Type B pancreatic cell (in vitro differentiated cells): ENCODE measurements around the gene AGPS. TPM values are rescaled to one million over a fixed set of nuclear protein-coding genes. Genes with fewer than 3 reads are reported as not detected.
"Not testable (repeated sequence)": the region's sequence is repeated elsewhere in the genome, so short reads cannot be mapped to it uniquely, and the experiment has no call there.

Experiments used
- DNase-seq: peaks from one replicate; pipeline ENCODE4 v3.0.0; 2021; ENCODE audit warnings: mixed read lengths; ENCODE audit not compliant: unreplicated experiment; ENCODE audit errors: extremely low spot score
- H3K27ac Mint-ChIP-seq: 2 replicates; pipeline ENCODE4 v1.8.0; 2021; ENCODE audit warnings: mild to moderate bottlenecking, mixed read lengths
- H3K27me3 Mint-ChIP-seq: 2 replicates; pipeline ENCODE4 v1.8.0; 2021; ENCODE audit warnings: mixed read lengths
- H3K36me3 Mint-ChIP-seq: 2 replicates; pipeline ENCODE4 v1.8.0; 2021; ENCODE audit warnings: mixed read lengths
- H3K4me1 Mint-ChIP-seq: one replicate; pipeline ENCODE4 v1.8.0; 2021; ENCODE audit warnings: mixed read lengths; ENCODE audit not compliant: unreplicated experiment
- H3K4me3 Mint-ChIP-seq: 2 replicates; pipeline ENCODE4 v1.8.0; 2021; ENCODE audit warnings: mild to moderate bottlenecking, mixed read lengths
- H3K9me3 Mint-ChIP-seq: 2 replicates; pipeline ENCODE4 v1.8.0; 2021; ENCODE audit warnings: mixed read lengths
- CTCF ChIP-seq: fragments of 200-600 bp; sonication (generic); conservative IDR thresholded peaks from 2 replicates; pipeline ENCODE4 v1.5.0; 2021; ENCODE audit warnings: antibody characterized with exemption, mild to moderate bottlenecking
- total RNA-seq: library from RNA; stranded (reverse); gene quantifications from 2 replicates; pipeline ENCODE4 v1.2.1, GENCODE V29; 2021; ENCODE audit warnings: low replicate concordance

Gene AGPS
- total RNA-seq, 1 donor from 2014 or later = 52.1 TPM

- H3K27me3 Mint-ChIP-seq = no peaks in the 10 kb centered on the region
- peaks cover 12% of the 10 kb centered on the region for H3K36me3 Mint-ChIP-seq
- H3K4me1 Mint-ChIP-seq = peaks cover 12% of the 10 kb centered on the region
- no peak for TF ChIP-seq CTCF
- H3K4me3 Mint-ChIP-seq = no peak overlapping the region
- H3K27ac Mint-ChIP-seq = no peak overlapping the region
- no peak for DNase-seq
- no peaks in the 10 kb centered on the region for H3K9me3 Mint-ChIP-seq
These were observed 21.1 kb downstream of the AGPS start for GRCh38 chr2:177413703-177414102.

- no peak for DNase-seq
- no peaks in the 10 kb centered on the region for H3K9me3 Mint-ChIP-seq
- no peak overlapping the region for H3K27ac Mint-ChIP-seq
- H3K4me3 Mint-ChIP-seq = no peak overlapping the region
- H3K36me3 Mint-ChIP-seq = peaks cover 10% of the 10 kb centered on the region
- H3K27me3 Mint-ChIP-seq = no peaks in the 10 kb centered on the region
- no peak for TF ChIP-seq CTCF
- peaks cover 22% of the 10 kb centered on the region for H3K4me1 Mint-ChIP-seq
These were observed 26.7 kb downstream of the AGPS start for GRCh38 chr2:177419274-177419673.

- H3K4me3 Mint-ChIP-seq = no peak overlapping the region
These were observed 29.7 kb downstream of the AGPS start for GRCh38 chr2:177422271-177422670.

GRCh38 chr2:177424120-177424519 is 31.5 kb downstream of the AGPS start:
- Mint-ChIP-seq H3K36me3 (peaks cover 50% of the 10 kb centered on the region), H3K9me3 (peaks cover 19% of the 10 kb centered on the region)
- not testable (repeated sequence) for H3K27ac Mint-ChIP-seq, H3K27me3 Mint-ChIP-seq, H3K4me3 Mint-ChIP-seq, DNase-seq, H3K4me1 Mint-ChIP-seq

More at GRCh38 chr2:177422271-177422670, 29.7 kb downstream of the AGPS start:
- H3K9me3 Mint-ChIP-seq = peaks cover 6% of the 10 kb centered on the region
- no peak for DNase-seq
- no peak for TF ChIP-seq CTCF
- H3K36me3 Mint-ChIP-seq = peaks cover 34% of the 10 kb centered on the region
- no peaks in the 10 kb centered on the region for H3K27me3 Mint-ChIP-seq
- peaks cover 14% of the 10 kb centered on the region for H3K4me1 Mint-ChIP-seq
- no peak overlapping the region for H3K27ac Mint-ChIP-seq

- H3K36me3 Mint-ChIP-seq = peaks cover 52% of the 10 kb centered on the region
- peaks cover 19% of the 10 kb centered on the region for H3K9me3 Mint-ChIP-seq
- H3K4me1 Mint-ChIP-seq, H3K27me3 Mint-ChIP-seq, H3K4me3 Mint-ChIP-seq, H3K27ac Mint-ChIP-seq, DNase-seq: not testable (repeated sequence)
These were observed 32.0 kb downstream of the AGPS start for GRCh38 chr2:177424620-177425019.

- no peak for DNase-seq
- no peak for TF ChIP-seq CTCF
- H3K36me3 Mint-ChIP-seq = peaks cover 59% of the 10 kb centered on the region
- H3K27me3 Mint-ChIP-seq = no peaks in the 10 kb centered on the region
- H3K4me3 Mint-ChIP-seq = no peak overlapping the region
- no peaks in the 10 kb centered on the region for H3K4me1 Mint-ChIP-seq
- no peak overlapping the region for H3K27ac Mint-ChIP-seq
- peaks cover 23% of the 10 kb centered on the region for H3K9me3 Mint-ChIP-seq
These were observed 34.7 kb downstream of the AGPS start for GRCh38 chr2:177427316-177427715.

GRCh38 chr2:177427936-177428335 is 35.4 kb downstream of the AGPS start:
- H3K27me3 Mint-ChIP-seq, H3K27ac Mint-ChIP-seq, DNase-seq, H3K4me3 Mint-ChIP-seq, H3K4me1 Mint-ChIP-seq: not testable (repeated sequence)
- peaks cover 62% of the 10 kb centered on the region for H3K36me3 Mint-ChIP-seq
- H3K9me3 Mint-ChIP-seq = peaks cover 24% of the 10 kb centered on the region
